Esophagus (tissue), 2 donors: ENCODE measurements around the gene BTBD9. TPM values are rescaled to one million over a fixed set of nuclear protein-coding genes. Genes with fewer than 3 reads are reported as not detected.

ENCODE experiments used
- H3K27ac ChIP-seq, 2 donors: one replicate each; pipeline ENCODE4 v1.5.1; 2013; ENCODE audit warnings: low read depth in 2 of 2, mild to moderate bottlenecking in 2 of 2, inconsistent platforms in 1 of 2, low read length in 1 of 2, moderate library complexity in 1 of 2
- H3K27me3 ChIP-seq, 2 donors: one replicate each; pipeline ENCODE4 v1.6.1; 2013; ENCODE audit warnings: low read length in 2 of 2, control low read depth in 1 of 2, mild to moderate bottlenecking in 1 of 2; ENCODE audit not compliant: insufficient read depth in 2 of 2, control insufficient read depth in 1 of 2
- H3K36me3 ChIP-seq, 2 donors: one replicate each; pipeline ENCODE4 v1.6.1; 2013; ENCODE audit warnings: low read length in 1 of 2; ENCODE audit not compliant: control insufficient read depth in 2 of 2, insufficient read depth in 2 of 2
- H3K4me1 ChIP-seq, 2 donors: one replicate each; pipeline ENCODE4 v1.6.1; 2013; ENCODE audit warnings: low read length in 1 of 2; ENCODE audit not compliant: control insufficient read depth in 2 of 2, insufficient read depth in 2 of 2
- H3K4me3 ChIP-seq, 2 donors: one replicate each; pipeline ENCODE4 v1.5.1; 2013; ENCODE audit warnings: low read length in 2 of 2, mild to moderate bottlenecking in 2 of 2, low read depth in 1 of 2, moderate library complexity in 1 of 2
- H3K9me3 ChIP-seq, 2 donors: one replicate each; pipeline ENCODE4 v1.6.1; 2013; ENCODE audit warnings: mild to moderate bottlenecking in 2 of 2, low read depth in 1 of 2, low read length in 1 of 2, moderate library complexity in 1 of 2; ENCODE audit not compliant: control insufficient read depth in 2 of 2, insufficient read depth in 1 of 2
- WGBS, 2 donors: extraction: QIAGEN DNeasy Blood & Tissue Kit; methylation state at CpG; one replicate each; pipeline ENCODE4 v1.1.7; 2013; 5-methylcytosine and 5-hydroxymethylcytosine counted together
- polyA plus RNA-seq, 2 donors: library from polyadenylated mRNA; stranded (reverse); fragments of 200-250 nt; gene quantifications; one replicate each; pipeline ENCODE4 v1.2.3, GENCODE V29; 2013
- donor health status: healthy with polysubstance abuse.
- donor health status: Bipolar disorder and iron deficiency.

Gene BTBD9
- polyA plus RNA-seq, 2 donors, result 3.2 to 3.8 TPM

DNA sequence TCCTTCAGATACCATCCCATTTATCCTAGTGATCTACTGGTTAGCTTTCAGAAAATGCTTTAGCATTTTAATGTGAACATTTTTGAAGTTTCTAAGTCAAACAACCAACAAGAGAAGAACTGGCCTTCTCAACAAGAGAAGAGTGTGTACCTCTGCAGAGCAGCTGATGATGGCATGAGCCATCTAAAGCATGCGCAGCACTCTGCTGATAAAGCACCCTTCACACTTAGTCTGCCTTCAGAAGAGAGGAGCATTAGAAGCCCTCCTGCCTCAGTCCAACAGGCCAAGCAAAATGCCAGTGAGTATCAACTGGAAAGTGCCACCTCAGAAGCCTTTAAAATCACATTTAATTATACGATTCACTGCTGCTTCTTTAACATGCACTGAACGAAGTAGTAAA is 169.2 kb downstream of the BTBD9 start:
- no peaks in the 10 kb centered on the region for H3K36me3 ChIP-seq
- 98 to 99% methylated on average over 3 of the region's 3 CpGs for WGBS, 2 donors
- H3K4me3 ChIP-seq, result no peak overlapping the region
- H3K9me3 ChIP-seq, result no peaks in the 10 kb centered on the region
- no peaks in the 10 kb centered on the region for H3K27me3 ChIP-seq
- no peaks in the 10 kb centered on the region for H3K4me1 ChIP-seq
- H3K27ac ChIP-seq, result no peak overlapping the region

DNA sequence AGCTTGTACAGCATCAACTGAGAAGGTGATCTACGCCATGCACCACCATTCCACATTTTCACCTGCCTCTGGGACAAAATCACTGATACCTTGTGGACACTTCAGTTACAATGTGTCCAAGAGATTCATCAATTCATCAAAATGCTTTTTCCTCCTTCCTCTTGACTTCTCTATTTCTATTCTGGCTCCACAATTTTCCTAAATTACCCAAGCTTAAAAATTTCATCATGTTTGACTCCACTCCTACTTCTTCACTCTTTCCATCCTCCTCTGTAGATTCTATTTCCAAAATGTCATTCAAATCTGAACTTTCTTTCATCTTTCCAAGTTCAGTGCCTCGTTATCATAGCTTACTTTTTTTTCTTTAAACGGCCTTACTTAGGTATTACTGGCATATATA is 172.2 kb downstream of the BTBD9 start:
- Histone ChIP-seq H3K4me1 (no peaks in the 10 kb centered on the region), H3K9me3 (no peaks in the 10 kb centered on the region), H3K36me3 (no peaks in the 10 kb centered on the region), H3K27ac (no peak overlapping the region), H3K27me3 (no peaks in the 10 kb centered on the region), H3K4me3 (no peak overlapping the region)
- WGBS, 2 donors, result 89 to 90% methylated on average over 3 of the region's 3 CpGs

DNA sequence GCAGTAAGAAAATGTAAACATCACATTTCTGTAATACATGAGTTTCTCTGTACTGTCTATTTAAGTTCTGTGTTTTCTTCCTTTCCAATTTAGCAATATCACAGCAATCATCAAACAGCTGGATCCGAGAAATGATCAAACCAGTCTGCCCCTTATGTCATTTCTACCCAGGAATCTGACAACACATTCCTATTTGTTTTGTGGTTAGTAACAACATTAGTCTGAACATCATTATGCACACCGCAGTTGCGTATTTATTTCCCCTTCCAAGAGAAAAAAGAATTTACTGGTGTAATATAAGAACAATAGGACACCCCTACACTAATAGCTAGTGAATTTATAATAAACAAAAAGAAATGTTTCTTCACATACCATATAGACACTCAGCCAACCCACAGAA is 179.5 kb downstream of the BTBD9 start:
- 91 to 92% methylated on average over 3 of the region's 3 CpGs for WGBS, 2 donors
- H3K27ac ChIP-seq, result no peak overlapping the region
- no peaks in the 10 kb centered on the region for H3K27me3 ChIP-seq
- H3K9me3 ChIP-seq, result no peaks in the 10 kb centered on the region
- H3K36me3 ChIP-seq, result no peaks in the 10 kb centered on the region
- no peak overlapping the region for H3K4me3 ChIP-seq
- no peaks in the 10 kb centered on the region for H3K4me1 ChIP-seq

DNA sequence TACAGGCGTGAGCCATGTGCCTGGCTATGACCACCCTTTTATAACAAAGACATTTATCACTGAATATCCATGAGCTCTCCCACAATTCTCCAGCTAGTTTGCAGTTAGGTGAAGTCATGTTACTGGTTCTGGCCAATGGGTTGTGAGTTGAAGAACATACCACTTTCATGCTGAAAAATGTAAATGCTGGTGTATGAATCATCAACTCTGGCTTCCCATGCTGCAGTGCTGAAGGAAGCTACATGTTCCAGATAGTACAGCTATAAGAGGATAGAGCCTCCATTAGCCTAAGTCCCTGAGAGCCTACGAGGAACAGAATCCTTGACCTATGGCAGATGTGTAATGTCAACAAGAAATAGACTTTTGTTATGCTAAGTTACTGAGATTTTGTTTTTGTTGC is 180.4 kb downstream of the BTBD9 start:
- H3K27ac ChIP-seq, result no peak overlapping the region
- no peak overlapping the region for H3K4me3 ChIP-seq
- WGBS, 2 donors, result 94 to 96% methylated on average over 2 of the region's 2 CpGs
- H3K27me3 ChIP-seq, result no peaks in the 10 kb centered on the region
- H3K4me1 ChIP-seq, result no peaks in the 10 kb centered on the region
- no peaks in the 10 kb centered on the region for H3K36me3 ChIP-seq
- H3K9me3 ChIP-seq, result no peaks in the 10 kb centered on the region

DNA sequence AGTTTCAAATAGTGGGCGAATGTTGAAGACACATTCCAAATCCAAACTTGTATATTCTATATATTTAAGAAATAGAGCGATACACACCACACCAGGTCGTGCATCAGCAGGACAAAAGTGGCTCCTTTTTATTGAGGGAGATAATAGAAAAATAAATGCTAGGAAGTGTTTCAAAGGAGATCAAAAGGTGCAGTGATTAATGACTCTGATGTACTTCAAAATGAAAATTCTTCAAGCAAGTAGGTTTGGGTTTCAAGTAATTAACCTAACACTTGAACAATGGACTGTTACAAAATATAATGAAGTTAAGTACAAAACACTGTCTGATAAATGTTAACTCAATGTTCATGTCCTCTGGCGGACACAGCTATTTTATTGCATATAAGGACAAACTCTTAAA is 185.9 kb downstream of the BTBD9 start:
- 91 to 93% methylated on average over 4 of the region's 4 CpGs for WGBS, 2 donors
- H3K4me1 ChIP-seq, result no peaks in the 10 kb centered on the region
- H3K4me3 ChIP-seq, result no peak overlapping the region
- no peaks in the 10 kb centered on the region for H3K36me3 ChIP-seq
- H3K9me3 ChIP-seq, result no peaks in the 10 kb centered on the region
- H3K27ac ChIP-seq, result no peak overlapping the region
- H3K27me3 ChIP-seq, result no peaks in the 10 kb centered on the region

DNA sequence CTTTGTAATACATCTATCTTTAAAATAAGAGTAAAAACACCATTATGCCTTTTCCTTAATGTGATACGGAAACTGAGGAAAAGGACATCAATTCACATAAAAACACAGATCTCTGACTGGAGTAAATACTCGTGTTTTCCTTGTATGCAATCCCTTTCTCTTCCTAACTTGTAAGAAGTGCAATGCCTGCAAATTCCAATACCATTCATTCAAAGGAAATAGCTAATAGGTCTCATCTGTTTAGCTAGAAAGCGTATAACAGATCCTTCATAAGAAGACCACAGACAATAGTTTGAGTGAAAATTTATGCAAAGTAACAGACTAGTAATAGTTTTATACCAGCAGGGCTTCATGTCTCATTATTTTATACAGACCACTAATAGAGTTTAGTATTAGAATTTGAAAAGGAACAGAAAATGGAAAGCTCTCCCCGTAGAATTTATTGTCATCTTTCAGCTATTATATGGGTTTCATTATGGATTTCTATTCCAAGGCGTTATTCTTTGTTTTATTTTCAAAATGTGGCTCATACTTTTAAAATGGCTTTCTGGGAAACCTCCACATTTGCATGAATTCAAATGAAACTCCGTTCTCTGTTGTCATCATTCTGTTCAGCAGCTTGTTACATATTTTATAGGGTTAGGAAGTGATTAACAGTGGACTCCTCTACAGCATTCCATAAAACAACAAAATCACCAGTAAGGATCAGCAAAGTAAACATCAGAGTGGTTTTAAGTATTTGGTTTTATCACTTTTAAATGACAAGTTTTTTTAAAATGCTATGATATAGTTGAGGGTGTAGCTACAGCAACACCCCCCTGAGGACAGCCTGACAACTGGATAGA is 186.7 kb downstream of the BTBD9 start:
- 92 to 93% methylated on average over 6 of the region's 6 CpGs for WGBS, 2 donors
- Histone ChIP-seq H3K27me3 (no peaks in the 10 kb centered on the region), H3K36me3 (no peaks in the 10 kb centered on the region), H3K4me3 (no peak overlapping the region), H3K9me3 (no peaks in the 10 kb centered on the region), H3K4me1 (no peaks in the 10 kb centered on the region), H3K27ac (no peak overlapping the region)

DNA sequence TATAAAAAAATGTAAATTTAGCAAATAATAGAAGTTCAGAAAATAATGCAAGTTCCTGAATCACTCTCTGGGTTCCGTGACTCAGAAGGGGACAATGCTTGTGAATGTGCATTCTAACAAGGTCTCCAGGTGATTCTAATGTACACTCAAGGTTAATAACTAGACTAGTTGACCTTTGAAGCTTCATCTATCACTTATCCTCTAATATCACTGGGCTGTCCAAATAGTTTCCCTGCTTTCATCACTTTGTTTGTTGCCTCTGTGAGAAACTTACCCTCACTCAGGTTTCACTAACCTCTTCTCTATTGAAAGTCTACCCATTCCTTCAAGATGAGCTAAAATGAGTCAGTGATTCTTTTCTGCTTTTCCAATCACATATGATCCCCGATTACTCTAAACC is 189.0 kb downstream of the BTBD9 start:
- Histone ChIP-seq H3K9me3 (no peaks in the 10 kb centered on the region), H3K4me3 (no peak overlapping the region), H3K27me3 (no peaks in the 10 kb centered on the region), H3K27ac (no peak overlapping the region), H3K4me1 (no peaks in the 10 kb centered on the region), H3K36me3 (no peaks in the 10 kb centered on the region)
- WGBS, 2 donors, result 96 to 97% methylated on average over 2 of the region's 2 CpGs

DNA sequence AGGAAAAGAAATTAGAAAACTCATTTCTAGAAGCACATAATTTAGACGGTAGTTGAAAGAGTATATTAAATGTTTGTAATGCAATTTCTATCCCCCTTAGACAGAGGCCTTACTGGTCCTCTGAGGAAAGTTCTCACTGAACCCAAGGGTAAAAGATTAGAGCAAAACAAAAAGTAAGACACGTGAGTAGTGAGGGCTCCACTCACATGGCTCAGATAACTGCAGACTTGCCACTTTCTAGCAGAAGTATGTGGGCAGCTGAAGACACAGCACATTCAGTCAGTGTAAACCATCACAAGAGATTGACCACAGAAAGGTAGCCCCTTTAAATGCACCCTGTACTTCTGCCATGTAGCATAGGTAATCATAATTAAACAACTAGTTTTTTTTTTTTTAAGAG is 193.8 kb downstream of the BTBD9 start:
- no peak overlapping the region for H3K27ac ChIP-seq
- no peak overlapping the region for H3K4me3 ChIP-seq
- 74 to 80% methylated on average over 2 of the region's 2 CpGs for WGBS, 2 donors
- no peaks in the 10 kb centered on the region for H3K27me3 ChIP-seq
- no peaks in the 10 kb centered on the region for H3K9me3 ChIP-seq
- no peaks in the 10 kb centered on the region for H3K36me3 ChIP-seq
- H3K4me1 ChIP-seq, result no peaks in the 10 kb centered on the region

DNA sequence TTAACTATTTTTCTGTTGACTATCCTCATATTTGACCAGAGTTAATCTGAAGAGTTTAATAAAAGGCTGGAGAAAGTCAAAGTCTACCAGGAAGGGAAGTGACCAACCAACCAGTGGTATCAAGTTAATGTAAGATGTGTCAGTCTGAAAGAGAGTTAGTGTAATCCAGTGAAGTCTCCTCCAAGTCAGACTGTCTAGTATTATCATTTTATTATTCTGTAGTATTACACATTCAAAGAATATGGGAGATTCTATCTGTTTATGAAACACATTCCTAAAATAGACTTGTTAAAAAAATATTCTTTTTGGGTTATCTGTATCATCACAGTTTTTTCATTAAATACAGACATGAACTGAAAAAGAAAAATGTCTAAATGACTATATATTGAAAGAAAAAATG is 194.4 kb downstream of the BTBD9 start:
- Histone ChIP-seq H3K36me3 (no peaks in the 10 kb centered on the region), H3K27ac (no peak overlapping the region), H3K27me3 (no peaks in the 10 kb centered on the region), H3K9me3 (no peaks in the 10 kb centered on the region), H3K4me1 (no peaks in the 10 kb centered on the region), H3K4me3 (no peak overlapping the region)
